VCaP (cell line): ENCODE measurements around the gene NIPAL3.
"Not testable (repeated sequence)": the region's sequence is repeated elsewhere in the genome, so short reads cannot be mapped to it uniquely, and the experiment has no call there.

Experiments used
- H3K27ac ChIP-seq: fragments of 450-650 bp; 2 replicates; pipeline ENCODE4 v1.5.1; 2017
- TF ChIP-seq, protein P1 (sequence below): fragments of 450-650 bp; conservative IDR thresholded peaks from 2 replicates; pipeline ENCODE4 v1.5.1; 2017; ENCODE audit warnings: mild to moderate bottlenecking, moderate library complexity

NIPAL3 gene

DNA sequence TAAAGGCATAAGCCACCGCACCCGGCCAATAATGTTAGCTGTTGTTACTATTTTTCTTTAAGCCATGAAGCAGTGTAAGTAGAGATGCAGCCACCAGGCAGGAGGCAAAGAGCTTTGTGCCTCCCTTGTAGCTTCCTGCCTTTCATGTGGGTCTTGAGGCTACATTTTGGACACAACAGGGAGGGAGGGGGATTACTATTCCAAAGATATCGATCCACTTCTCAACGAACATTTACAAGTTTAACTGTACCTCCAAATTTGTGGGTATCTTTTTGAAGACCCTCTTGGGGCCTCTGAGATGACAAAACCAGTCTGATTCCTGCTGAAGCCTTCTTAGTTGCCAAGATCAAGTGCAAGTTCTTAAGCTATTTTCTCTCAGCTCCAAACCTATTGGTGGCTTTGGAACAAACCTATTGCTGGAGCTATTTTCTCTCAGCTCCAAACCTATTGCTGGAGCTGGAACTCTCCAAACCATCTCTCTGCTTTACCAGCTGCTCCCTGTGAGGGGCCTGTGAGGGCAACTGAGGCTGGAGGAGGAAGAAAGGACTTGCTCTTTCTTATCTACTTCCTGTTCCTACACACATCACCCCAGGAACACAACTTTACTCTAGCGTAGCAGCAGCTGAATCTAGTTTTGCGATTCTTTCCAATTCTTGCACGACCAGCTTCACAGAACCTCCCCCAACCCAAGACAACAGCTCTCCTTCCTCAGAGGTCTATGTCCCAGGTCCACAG lies 70.9 kb downstream of the NIPAL3 start:
- TF ChIP-seq, protein P1, sequence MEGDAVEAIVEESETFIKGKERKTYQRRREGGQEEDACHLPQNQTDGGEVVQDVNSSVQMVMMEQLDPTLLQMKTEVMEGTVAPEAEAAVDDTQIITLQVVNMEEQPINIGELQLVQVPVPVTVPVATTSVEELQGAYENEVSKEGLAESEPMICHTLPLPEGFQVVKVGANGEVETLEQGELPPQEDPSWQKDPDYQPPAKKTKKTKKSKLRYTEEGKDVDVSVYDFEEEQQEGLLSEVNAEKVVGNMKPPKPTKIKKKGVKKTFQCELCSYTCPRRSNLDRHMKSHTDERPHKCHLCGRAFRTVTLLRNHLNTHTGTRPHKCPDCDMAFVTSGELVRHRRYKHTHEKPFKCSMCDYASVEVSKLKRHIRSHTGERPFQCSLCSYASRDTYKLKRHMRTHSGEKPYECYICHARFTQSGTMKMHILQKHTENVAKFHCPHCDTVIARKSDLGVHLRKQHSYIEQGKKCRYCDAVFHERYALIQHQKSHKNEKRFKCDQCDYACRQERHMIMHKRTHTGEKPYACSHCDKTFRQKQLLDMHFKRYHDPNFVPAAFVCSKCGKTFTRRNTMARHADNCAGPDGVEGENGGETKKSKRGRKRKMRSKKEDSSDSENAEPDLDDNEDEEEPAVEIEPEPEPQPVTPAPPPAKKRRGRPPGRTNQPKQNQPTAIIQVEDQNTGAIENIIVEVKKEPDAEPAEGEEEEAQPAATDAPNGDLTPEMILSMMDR, result no peak
- H3K27ac ChIP-seq, result no peak overlapping the region

DNA sequence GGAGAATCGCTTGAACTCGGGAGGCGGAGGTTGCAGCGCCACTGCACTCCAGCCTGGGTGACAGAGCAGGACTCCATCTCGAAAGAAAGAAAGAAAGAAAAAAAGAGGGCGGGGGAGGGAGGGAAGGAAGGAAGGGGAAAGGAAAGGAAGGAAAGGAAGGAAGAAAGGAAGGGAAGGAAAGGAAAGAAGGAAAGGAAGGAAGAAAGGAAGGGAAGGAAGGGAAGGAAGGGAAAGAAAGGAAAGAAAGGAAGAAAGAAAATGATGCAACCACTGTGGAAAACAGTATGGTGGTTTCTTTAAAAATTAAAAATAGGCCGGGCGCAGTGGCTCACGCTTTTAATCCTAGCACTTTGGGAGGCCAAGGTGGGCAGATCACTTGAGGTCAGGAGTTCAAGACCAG lies 71.9 kb downstream of the NIPAL3 start:
- H3K27ac ChIP-seq, result no peak overlapping the region
- TF ChIP-seq, protein P1, result no peak

DNA sequence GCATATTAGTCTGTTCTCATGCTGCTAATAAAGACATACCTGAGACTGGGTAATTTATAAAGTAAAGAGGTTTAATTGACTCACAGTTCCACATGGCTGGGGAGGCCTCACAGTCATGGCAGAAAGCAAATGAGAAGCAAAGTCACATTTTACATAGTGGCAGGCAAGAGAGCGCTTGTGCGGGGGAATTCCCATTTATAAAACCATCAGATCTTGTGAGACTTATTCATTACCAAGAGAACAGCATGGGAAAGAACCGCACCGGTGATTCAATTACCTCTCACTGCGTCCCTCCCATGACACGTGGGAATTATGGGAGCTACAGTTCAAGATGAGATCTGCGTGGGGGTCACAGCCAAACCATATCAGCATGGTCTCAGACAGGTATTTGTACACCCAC lies 72.6 kb downstream of the NIPAL3 start:
- not testable (repeated sequence) for H3K27ac ChIP-seq

DNA sequence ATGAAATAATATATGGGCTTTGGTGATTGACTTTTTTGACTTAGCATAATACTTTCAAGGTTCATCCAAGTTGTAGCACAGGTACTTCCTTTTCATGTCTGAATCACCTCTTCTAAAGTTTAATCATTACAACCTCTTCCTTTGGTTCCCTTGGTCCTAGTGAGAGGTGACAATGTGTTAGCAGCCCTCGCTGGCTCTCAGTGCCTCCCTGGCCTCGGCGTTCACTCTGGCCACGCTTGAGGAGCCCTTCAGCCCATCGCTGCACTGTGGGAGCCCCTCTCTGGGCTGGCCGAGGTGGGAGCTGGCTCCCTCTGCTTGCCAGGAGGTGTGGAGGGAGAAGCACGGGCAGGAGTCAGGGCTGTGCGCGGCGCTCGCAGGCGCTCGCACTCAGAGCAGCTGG lies 74.1 kb downstream of the NIPAL3 start:
- TF ChIP-seq, protein P1, result no peak
- H3K27ac ChIP-seq, result no peak overlapping the region

DNA sequence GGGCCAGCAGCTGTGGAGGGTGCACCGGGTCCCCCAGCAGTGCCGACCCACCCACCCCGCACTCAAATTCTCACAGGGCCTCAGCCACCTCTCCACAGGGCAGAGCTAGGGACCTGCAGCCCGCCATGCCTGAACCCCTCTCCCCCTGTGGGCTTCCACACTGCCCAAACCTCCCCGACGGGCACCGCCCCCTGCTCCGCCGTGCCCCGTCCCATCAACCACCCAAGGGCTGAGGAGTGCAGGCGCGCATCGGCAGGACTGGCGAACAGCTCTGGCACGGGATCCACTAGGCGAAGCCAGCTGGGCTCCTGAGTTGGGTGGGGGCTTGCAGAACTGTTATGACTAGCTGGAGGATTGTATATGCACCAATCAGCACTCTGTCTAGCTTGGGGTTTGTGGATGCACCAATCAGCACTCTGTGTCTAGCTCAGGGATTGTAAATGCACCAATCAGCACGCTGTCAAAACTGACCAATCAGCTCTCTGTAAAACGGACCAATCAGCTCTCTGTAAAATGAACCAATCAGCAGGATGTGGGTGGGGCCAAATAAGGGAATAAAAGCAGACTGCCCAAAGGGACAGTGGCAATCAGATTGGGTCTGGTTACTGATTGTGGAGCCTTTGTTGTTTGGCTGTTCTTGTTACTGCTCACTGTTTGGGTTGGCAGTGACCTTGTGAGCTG lies 74.6 kb downstream of the NIPAL3 start:
- TF ChIP-seq, protein P1, result no peak
- H3K27ac ChIP-seq, result no peak overlapping the region

DNA sequence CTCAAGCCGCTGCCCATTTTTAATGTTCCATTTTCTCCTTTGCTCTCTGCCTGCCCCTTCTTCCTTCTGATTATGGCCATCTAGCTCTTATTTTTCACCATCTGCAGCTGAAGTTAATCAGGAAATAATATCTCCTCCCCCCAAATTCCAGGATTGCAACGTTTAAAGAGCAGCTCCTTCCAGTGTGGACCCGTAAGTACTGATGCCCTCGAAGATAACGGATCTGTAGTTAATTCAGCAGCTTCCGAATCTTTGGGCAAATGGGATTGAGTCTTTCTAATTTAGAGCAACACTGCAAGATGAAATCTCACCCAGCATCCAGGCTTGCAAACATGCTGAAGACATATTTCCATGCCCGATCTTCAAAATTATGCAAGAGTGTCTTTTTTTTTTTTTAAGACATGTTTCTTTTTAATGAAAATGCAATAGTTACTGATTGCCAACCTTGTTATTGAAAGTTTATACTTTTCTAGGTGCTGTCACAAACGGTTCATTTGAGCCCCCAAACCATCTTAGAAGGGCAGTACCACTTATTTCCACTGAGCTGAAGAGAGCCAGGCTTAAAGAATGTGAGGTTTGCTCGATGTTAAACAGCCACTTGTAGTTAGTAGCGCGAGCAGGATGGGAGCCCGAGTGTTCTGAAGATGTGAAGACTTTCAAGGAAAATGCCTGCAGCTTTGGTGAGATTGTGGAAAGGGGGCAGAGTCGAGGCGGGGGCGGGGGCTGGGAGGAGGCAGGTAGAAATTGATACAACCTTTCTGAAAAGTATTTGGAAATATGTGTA lies 76.2 kb downstream of the NIPAL3 start:
- no peak overlapping the region for H3K27ac ChIP-seq
- TF ChIP-seq, protein P1, result no peak

DNA sequence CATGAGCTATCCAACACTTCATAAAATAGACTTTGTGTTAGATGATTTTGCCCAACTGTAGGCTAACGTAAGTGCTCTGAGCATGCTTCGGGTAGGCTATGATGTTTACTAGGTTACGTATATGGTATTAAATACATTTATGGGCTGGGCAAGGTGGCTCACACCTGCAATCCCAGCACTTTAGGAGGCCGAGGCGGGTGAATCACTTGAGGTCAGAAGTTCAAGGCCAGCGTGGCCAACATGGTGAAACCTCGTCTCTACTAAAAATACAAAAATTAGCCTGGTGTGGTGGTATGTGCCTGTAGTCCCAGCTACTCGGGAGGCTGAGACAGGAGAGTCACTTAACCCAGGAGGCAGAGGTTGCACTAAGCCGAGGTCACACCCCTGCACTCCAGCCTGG lies 77.3 kb downstream of the NIPAL3 start:
- not testable (repeated sequence) for H3K27ac ChIP-seq

DNA sequence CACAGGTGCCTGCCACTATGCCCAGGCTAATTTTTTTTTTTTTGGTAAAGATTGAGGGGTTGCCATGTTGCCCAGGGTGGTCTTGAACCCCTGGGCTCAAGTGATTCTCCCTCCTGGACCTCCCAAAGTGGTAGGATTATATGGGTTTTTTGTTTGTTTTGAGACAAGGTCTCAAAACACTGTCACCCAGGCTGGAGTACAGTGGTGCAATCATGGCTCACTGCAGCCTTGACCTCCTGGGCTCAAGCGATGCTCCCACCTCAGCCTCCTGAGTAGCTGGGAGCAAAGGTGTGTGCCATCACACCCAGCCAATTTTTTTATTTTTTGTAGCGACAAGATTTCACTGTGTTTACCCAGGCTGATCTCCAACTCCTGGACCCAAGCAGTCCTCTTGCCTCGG lies 78.2 kb downstream of the NIPAL3 start:
- H3K27ac ChIP-seq, result no peak overlapping the region
- TF ChIP-seq, protein P1, result no peak
